ENCODE results near the gene TBC1D26.
"Not testable (repeated sequence)": the region's sequence is repeated elsewhere in the genome, so short reads cannot be mapped to it uniquely, and the experiment has no call there.

Gene TBC1D26

DNA sequence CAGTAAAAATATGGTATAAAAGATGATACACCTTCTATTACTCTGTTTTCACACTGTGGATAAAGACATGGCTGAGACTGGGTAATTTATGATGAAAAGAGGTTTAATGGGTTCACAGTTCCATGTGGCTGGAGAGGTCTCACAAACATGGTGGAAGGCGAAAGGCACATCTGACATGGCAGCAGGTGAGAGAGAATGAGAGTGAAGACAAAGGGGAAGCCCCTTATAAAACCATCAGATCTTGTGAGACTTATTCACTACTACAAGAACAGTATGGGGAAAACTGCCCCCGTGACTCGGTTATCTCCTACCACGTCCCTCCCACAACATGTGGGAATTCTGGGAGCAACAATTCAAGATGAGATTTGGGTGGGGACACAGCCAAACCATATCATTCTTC, 45.6 kb downstream of the TBC1D26 start:
- TF ChIP-seq, protein P1, sequence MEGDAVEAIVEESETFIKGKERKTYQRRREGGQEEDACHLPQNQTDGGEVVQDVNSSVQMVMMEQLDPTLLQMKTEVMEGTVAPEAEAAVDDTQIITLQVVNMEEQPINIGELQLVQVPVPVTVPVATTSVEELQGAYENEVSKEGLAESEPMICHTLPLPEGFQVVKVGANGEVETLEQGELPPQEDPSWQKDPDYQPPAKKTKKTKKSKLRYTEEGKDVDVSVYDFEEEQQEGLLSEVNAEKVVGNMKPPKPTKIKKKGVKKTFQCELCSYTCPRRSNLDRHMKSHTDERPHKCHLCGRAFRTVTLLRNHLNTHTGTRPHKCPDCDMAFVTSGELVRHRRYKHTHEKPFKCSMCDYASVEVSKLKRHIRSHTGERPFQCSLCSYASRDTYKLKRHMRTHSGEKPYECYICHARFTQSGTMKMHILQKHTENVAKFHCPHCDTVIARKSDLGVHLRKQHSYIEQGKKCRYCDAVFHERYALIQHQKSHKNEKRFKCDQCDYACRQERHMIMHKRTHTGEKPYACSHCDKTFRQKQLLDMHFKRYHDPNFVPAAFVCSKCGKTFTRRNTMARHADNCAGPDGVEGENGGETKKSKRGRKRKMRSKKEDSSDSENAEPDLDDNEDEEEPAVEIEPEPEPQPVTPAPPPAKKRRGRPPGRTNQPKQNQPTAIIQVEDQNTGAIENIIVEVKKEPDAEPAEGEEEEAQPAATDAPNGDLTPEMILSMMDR (IDR thresholded peaks at IDR 0.05; ENCODE audit: low read depth, low read length): no peak
- Histone ChIP-seq H3K27me3 (no peaks in the 10 kb centered on the region), H3K9me3 (no peaks in the 10 kb centered on the region), H3K36me3 (no peaks in the 10 kb centered on the region), H3K4me3 (ENCODE audit: low read depth, low read length) (no peak overlapping the region), H3K4me1 (no peaks in the 10 kb centered on the region)
- DNase-seq: no peak

- TF ChIP-seq, protein P1 (IDR thresholded peaks at IDR 0.05; ENCODE audit: low read depth, low read length): no peak
These were observed 47.0 kb downstream of the TBC1D26 start for GRCh38 chr17:15779119-15779518.

GRCh38 chr17:15780188-15780587, 48.1 kb downstream of the TBC1D26 start:
- Histone ChIP-seq H3K9me3 (no peaks in the 10 kb centered on the region), H3K4me1 (no peaks in the 10 kb centered on the region), H3K27me3 (no peaks in the 10 kb centered on the region), H3K36me3 (no peaks in the 10 kb centered on the region), H3K4me3 (ENCODE audit: low read depth, low read length) (no peak overlapping the region)
- DNase-seq: no peak
- TF ChIP-seq, protein P1 (IDR thresholded peaks at IDR 0.05; ENCODE audit: low read depth, low read length): no peak

More at GRCh38 chr17:15779119-15779518, 47.0 kb downstream of the TBC1D26 start:
- Histone ChIP-seq H3K4me3 (ENCODE audit: low read depth, low read length) (no peak overlapping the region), H3K4me1 (no peaks in the 10 kb centered on the region), H3K36me3 (no peaks in the 10 kb centered on the region), H3K27me3 (no peaks in the 10 kb centered on the region), H3K9me3 (no peaks in the 10 kb centered on the region)
- no peak for DNase-seq

DNA sequence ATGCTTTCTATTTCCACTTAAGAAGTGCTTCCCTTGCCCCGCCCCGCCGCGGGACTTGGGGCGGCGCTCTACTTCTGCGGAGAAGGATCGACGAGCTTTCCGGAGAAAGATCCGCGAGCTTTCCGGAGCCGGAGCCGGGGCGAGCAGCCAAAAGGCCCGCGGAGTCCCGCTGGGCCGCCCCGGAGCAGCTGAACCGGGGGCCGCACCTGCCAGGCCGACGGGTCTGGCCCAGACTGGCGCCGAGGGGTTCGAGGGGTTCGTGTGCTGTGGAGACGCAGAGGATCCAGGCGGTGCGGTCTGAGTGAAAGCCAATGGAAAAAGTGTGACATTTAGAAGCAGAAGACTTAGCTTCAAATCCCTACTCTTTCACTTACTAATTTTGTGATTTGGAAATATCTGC, 50.8 kb downstream of the TBC1D26 start:
- Histone ChIP-seq H3K36me3 (no peaks in the 10 kb centered on the region), H3K27me3 (no peaks in the 10 kb centered on the region)
- TF ChIP-seq, protein P1 (IDR thresholded peaks at IDR 0.05; ENCODE audit: low read depth, low read length): no peak

GRCh38 chr17:15783461-15783860, 51.4 kb downstream of the TBC1D26 start:
- TF ChIP-seq, protein P1 (IDR thresholded peaks at IDR 0.05; ENCODE audit: low read depth, low read length): no peak
- no peak for DNase-seq
- Histone ChIP-seq H3K27me3 (no peaks in the 10 kb centered on the region), H3K9me3 (no peaks in the 10 kb centered on the region), H3K4me3 (ENCODE audit: low read depth, low read length) (no peak overlapping the region), H3K36me3 (no peaks in the 10 kb centered on the region), H3K4me1 (no peaks in the 10 kb centered on the region)

More for the DNA sequence above, 50.8 kb downstream of the TBC1D26 start:
- no peaks in the 10 kb centered on the region for H3K4me1 ChIP-seq
- H3K9me3 ChIP-seq: no peaks in the 10 kb centered on the region
- no peak overlapping the region for H3K4me3 ChIP-seq (ENCODE audit: low read depth, low read length)
- DNase-seq: no peak

GRCh38 chr17:15784351-15784750, 52.3 kb downstream of the TBC1D26 start:
- not testable (repeated sequence) for H3K4me3 ChIP-seq (ENCODE audit: low read depth, low read length); H3K27me3 ChIP-seq; DNase-seq; H3K36me3 ChIP-seq; H3K4me1 ChIP-seq; H3K9me3 ChIP-seq

DNA sequence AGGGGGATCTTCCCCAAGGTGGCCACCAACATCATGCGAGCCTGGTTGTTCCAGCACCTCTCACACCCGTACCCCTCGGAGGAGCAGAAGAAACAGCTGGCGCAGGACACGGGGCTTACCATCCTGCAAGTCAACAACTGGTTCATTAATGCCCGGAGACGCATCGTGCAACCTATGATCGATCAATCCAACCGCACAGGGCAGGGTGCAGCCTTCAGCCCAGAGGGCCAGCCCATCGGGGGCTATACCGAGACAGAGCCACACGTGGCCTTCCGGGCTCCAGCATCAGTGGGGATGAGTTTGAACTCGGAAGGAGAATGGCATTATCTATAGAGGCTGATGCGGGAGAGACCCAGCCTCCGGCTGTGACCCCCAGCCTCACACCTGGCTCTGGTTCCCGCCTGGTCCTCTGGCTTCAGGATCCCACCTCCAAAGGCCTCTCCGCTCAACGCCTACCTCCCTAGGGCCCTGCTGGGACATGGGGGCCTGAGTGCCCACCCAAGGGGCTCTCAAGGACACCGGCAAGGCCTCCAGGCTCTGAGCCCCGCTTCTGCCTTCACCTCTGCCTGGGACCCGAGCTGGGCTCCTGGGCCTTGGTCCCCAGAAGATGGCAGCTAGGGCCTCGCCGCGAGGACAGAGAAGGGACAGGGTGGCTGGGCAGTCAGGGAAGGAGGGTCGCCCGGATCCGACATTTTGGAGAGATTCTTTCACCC, 55.4 kb downstream of the TBC1D26 start:
- H3K36me3 ChIP-seq; H3K27me3 ChIP-seq; H3K4me3 ChIP-seq (ENCODE audit: low read depth, low read length); H3K9me3 ChIP-seq; DNase-seq; H3K4me1 ChIP-seq: not testable (repeated sequence)

- not testable (repeated sequence) for H3K36me3 ChIP-seq; H3K4me1 ChIP-seq; H3K27me3 ChIP-seq; H3K9me3 ChIP-seq; H3K4me3 ChIP-seq (ENCODE audit: low read depth, low read length); DNase-seq
These were observed 56.3 kb downstream of the TBC1D26 start for GRCh38 chr17:15788365-15788764.

All from BE2C (cell line).